H1 (cell line): ENCODE data around the gene MAN2C1. TPM values are rescaled to one million over a fixed set of nuclear protein-coding genes. Genes with fewer than 3 reads are reported as not detected.
A peak's percentile ranks its signal among the peaks of the same experiment; 100 is the strongest.

Experiments
- ASH2L ChIP-seq: fragments of 200-600, 300-600 bp; sonication (generic); IDR thresholded peaks from one replicate; pipeline ENCODE4 v1.7.1; 2017; ENCODE audit warnings: low read length
- ATF3 ChIP-seq: IDR thresholded peaks from 2 replicates; pipeline ENCODE4 v1.6.1; 2011; ENCODE audit warnings: low read depth, mild to moderate bottlenecking, low read length; ENCODE audit not compliant: insufficient read depth
- CBX8 ChIP-seq: fragments of 300-800, 300-1000 bp; sonication (generic); IDR thresholded peaks from 2 replicates; pipeline ENCODE4 v1.7.1; 2016; ENCODE audit warnings: low read depth, low read length, borderline replicate concordance
- CEBPB ChIP-seq: IDR thresholded peaks from 2 replicates; pipeline ENCODE4 v1.6.1; 2012; ENCODE audit warnings: low read depth, low read length
- CREB1 ChIP-seq: IDR thresholded peaks from 2 replicates; pipeline ENCODE4 v1.6.1; 2012; ENCODE audit warnings: inconsistent platforms
- CTBP2 ChIP-seq: IDR thresholded peaks from 2 replicates; pipeline ENCODE4 v1.7.0; 2011; ENCODE audit warnings: borderline replicate concordance, mild to moderate bottlenecking, moderate library complexity, mixed read lengths, low read length; ENCODE audit not compliant: insufficient read depth, insufficient read length
- EZH2 ChIP-seq: fragments of 200-600 bp; sonication (generic); IDR thresholded peaks from 2 replicates; pipeline ENCODE4 v1.7.1; 2012; ENCODE audit warnings: low read depth, mild to moderate bottlenecking, moderate library complexity, low read length, inconsistent platforms; ENCODE audit not compliant: severe bottlenecking
- FOSL1 ChIP-seq: IDR thresholded peaks from 2 replicates; pipeline ENCODE4 v1.6.1; 2011; ENCODE audit warnings: mild to moderate bottlenecking, low read depth, low read length, moderate library complexity; ENCODE audit not compliant: insufficient read depth
- GABPA ChIP-seq: IDR thresholded peaks from 2 replicates; pipeline ENCODE4 v1.6.1; 2011; ENCODE audit warnings: mild to moderate bottlenecking, low read length, moderate library complexity, borderline replicate concordance; ENCODE audit not compliant: insufficient read depth
- JUND ChIP-seq: IDR thresholded peaks from 2 replicates; pipeline ENCODE4 v1.6.1; 2011; ENCODE audit warnings: mild to moderate bottlenecking, improper control_type of control experiment, low read length
- KDM1A ChIP-seq: fragments of 200-600, 300-600 bp; sonication (generic); IDR thresholded peaks from 2 replicates; pipeline ENCODE4 v1.7.1; 2016; ENCODE audit warnings: mild to moderate bottlenecking, low read length, borderline replicate concordance
- MAFK ChIP-seq: IDR thresholded peaks from 2 replicates; pipeline ENCODE4 v1.6.1; 2012; ENCODE audit warnings: low read depth, mild to moderate bottlenecking, improper control_type of control experiment, low read length
- MAX ChIP-seq: IDR thresholded peaks from 2 replicates; pipeline ENCODE4 v1.6.1; 2012; ENCODE audit warnings: inconsistent platforms
- NRF1 ChIP-seq: IDR thresholded peaks from 2 replicates; pipeline ENCODE4 v1.6.1; 2011; ENCODE audit warnings: mild to moderate bottlenecking, low read depth, low read length, improper control_type of control experiment
- PHF8 ChIP-seq: fragments of 200-600 bp; sonication (generic); conservative IDR thresholded peaks from 2 replicates; pipeline ENCODE4 v1.7.1; 2012; ENCODE audit warnings: low read depth, mild to moderate bottlenecking, inconsistent platforms, low read length, moderate library complexity
- POLR2AphosphoS5 ChIP-seq: IDR thresholded peaks from 2 replicates; pipeline ENCODE4 v1.6.1; 2011; ENCODE audit warnings: low read depth, low read length
- RXRA ChIP-seq: IDR thresholded peaks from 2 replicates; pipeline ENCODE4 v1.6.1; 2011; ENCODE audit warnings: low read depth, mild to moderate bottlenecking, low read length, moderate library complexity; ENCODE audit not compliant: insufficient read depth
- SAP30 ChIP-seq: fragments of 300-600 bp; sonication (generic); IDR thresholded peaks from 2 replicates; pipeline ENCODE4 v1.7.1; 2012; ENCODE audit warnings: low read length, moderate library complexity, mild to moderate bottlenecking, inconsistent platforms; ENCODE audit not compliant: insufficient read depth, insufficient replicate concordance
- SP1 ChIP-seq: IDR thresholded peaks from 2 replicates; pipeline ENCODE4 v1.6.1; 2011; ENCODE audit warnings: low read depth, low read length
- SP4 ChIP-seq: IDR thresholded peaks from 2 replicates; pipeline ENCODE4 v1.6.1; 2012; ENCODE audit warnings: low read length, inconsistent platforms
- TAF7 ChIP-seq: optimal IDR thresholded peaks from 2 replicates; pipeline ENCODE3; 2011; ENCODE audit warnings: low read depth, mild to moderate bottlenecking, inconsistent platforms, low read length, moderate library complexity, borderline replicate concordance
- TBP ChIP-seq: IDR thresholded peaks from 2 replicates; pipeline ENCODE4 v1.6.1; 2011; ENCODE audit warnings: low read depth, low read length, improper control_type of control experiment
- ZNF274 ChIP-seq: IDR thresholded peaks from 2 replicates; pipeline ENCODE4 v1.7.0; 2012; ENCODE audit warnings: low read length, borderline replicate concordance; ENCODE audit errors: extremely low read depth
- polyA plus RNA-seq, 7 experiments: library from polyadenylated mRNA; depleted of rRNA in 3 of 7; stranded (reverse) in 5 of 7; unstranded in 2 of 7; fragments of >200 nt in 5 of 7; fragments of 200-250 nt in 2 of 7; gene quantifications; 1 replicate in 5 of 7; 2 replicates in 1 of 7; 4 replicates in 1 of 7; pipeline versions ENCODE4 v1.2.1 to v1.2.3, GENCODE V29; 2011 to 2013; ENCODE audit warnings: missing spikeins in 2 of 7, mixed read lengths in 2 of 7
- total RNA-seq: library from RNA; stranded (reverse); fragmentation: NEBNext Ultra II Directional; extraction: Animal tissue kit (Norgen Biotek cat#: 25700); gene quantifications from 2 replicates; pipeline ENCODE4 v1.2.1, GENCODE V29; 2021

The MAN2C1 gene
- total and polyA plus RNA-seq, 2 of the 8 experiments (the other 6 are each of a cell fraction or from before 2014, with no cell fraction given), result 56.3 to 88.9 TPM

GRCh38 chr15:75367913-75368688 lies at the start of gene MAN2C1 (continued):
- TF ChIP-seq ZNF274, result no peak
- peak; percentile 99 for TF ChIP-seq GABPA
- TF ChIP-seq KDM1A, result no peak
- no peak for TF ChIP-seq FOSL1
- TF ChIP-seq EZH2, result no peak
- peak; percentile 86 for TF ChIP-seq SP4
- TF ChIP-seq RXRA, result no peak
- peak; percentile 74 for TF ChIP-seq POLR2AphosphoS5
- TF ChIP-seq PHF8, result peak; percentile 93
- TF ChIP-seq NRF1, result 0 out of 2 replicates have a peak, but pooled peaks have one; percentile 5
- TF ChIP-seq CBX8, result no peak
- TF ChIP-seq TAF7, result peak; percentile 88
- no peak; the same call in 1 of the 2 replicates for TF ChIP-seq CEBPB
- TF ChIP-seq MAFK, result no peak
- 0 out of 2 replicates have a peak, but pooled peaks have one; percentile 19 for TF ChIP-seq SP1
- no peak for TF ChIP-seq SAP30
- no peak for TF ChIP-seq ATF3
- TF ChIP-seq ASH2L, result peak; percentile 94
- no peak for TF ChIP-seq CTBP2
- peak; percentile 21; the same call in 1 of the 2 replicates for TF ChIP-seq MAX
- TF ChIP-seq JUND, result 0 out of 2 replicates have a peak, but pooled peaks have one; percentile 24
- TF ChIP-seq CREB1, result peak; percentile 80
- TF ChIP-seq TBP, result peak; percentile 89
